ENCODE results near the gene POU2AF1. TPM values are rescaled to one million over a fixed set of nuclear protein-coding genes. Genes with fewer than 3 reads are reported as not detected.
"Not testable (repeated sequence)": the region's sequence is repeated elsewhere in the genome, so short reads cannot be mapped to it uniquely, and the experiment has no call there.

POU2AF1 gene
- total RNA-seq, 2 donors from 2014 or later: 6.4 to 36.6 TPM

DNA sequence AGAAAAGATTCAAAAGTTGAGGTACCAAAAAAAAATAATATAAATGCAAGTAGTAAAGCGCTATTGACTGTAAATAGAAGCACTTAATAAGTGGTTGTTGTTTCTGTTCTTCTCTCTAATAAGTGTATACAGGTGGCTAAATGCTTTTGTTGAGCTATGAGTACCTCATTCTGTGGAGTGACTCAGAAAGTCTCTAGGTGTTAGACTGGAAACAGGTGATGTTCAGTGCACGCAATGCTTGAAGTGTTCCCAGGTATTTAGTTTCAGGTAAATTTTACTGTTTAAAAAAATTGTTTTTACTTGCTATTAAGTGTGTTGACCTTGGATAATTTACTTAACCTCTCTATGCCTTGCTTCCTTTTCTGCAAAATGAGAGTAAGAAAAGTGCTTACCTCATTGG lies 56.5 kb downstream of the POU2AF1 start:
- ATAC-seq (replicated peaks): no peak
- H3K4me1 Mint-ChIP-seq: no peaks in the 10 kb centered on the region
- no peak overlapping the region for H3K27ac Mint-ChIP-seq
- peaks cover 3% of the 10 kb centered on the region for H3K9me3 Mint-ChIP-seq
- no peak overlapping the region for H3K4me3 Mint-ChIP-seq
- H3K27me3 Mint-ChIP-seq: peaks cover 22% of the 10 kb centered on the region
- no peaks in the 10 kb centered on the region for H3K36me3 Mint-ChIP-seq (ENCODE audit: low read depth)

DNA sequence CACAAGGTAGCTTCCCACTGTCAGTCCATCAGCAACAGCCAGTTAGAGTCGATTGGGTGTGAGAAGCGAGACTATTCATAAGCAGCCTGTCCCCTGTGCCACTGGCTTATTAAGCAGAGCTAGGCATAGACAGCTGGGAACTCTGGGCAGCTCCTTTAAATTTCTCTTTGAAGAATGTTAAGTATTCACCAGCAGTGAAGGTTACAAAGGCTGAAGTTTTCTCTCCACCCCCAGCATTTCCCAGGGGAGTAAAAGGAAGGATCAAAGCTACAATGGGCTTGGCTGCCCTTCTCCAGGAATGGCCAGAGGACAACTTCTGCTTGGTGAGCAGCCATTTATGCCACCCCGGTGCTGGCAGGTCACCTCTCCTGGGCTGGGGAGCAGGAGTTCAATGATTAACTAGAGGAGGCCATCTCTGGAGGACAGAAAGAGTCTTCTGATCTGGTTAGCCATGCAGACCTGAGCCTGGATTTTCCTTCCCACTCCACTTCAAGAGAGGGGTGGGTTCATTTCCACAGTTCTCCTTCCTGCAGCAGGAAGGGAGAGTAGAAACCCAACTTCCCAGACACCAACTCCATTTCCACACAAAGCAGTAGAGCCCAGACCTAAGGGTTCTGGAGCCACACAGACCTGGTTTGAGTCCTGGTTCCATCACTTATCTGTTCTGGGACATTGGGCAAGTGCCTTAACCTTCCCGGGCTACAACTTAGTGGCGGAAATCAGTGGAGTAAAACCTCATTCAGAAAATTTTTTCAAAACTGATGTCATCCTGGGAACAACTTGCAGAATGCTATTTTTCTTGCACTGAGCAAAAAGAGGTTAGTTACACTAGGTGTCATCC lies 58.1 kb downstream of the POU2AF1 start:
- no peak for ATAC-seq (replicated peaks)
- no peaks in the 10 kb centered on the region for H3K4me1 Mint-ChIP-seq
- H3K27me3 Mint-ChIP-seq: peaks cover 21% of the 10 kb centered on the region
- H3K4me3 Mint-ChIP-seq: no peak overlapping the region
- peaks cover 3% of the 10 kb centered on the region for H3K9me3 Mint-ChIP-seq
- no peak overlapping the region for H3K27ac Mint-ChIP-seq
- H3K36me3 Mint-ChIP-seq (ENCODE audit: low read depth): no peaks in the 10 kb centered on the region

DNA sequence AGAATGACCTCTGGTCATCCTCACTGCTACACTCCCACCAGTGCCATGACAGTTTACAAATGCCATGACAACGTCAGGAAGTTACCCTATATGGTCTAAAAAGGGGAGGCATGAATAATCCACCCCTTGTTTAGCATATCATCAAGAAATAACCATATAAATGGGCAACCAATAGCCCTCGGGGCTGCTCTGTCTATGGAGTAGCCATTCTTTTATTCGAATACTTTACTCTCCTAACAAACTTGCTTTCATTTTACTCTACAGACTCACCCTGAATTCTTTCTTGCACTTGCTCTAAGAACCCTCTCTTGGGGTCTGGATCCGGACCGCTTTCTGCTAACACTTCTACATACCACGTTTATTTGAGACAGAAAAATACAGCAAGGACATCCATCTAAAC lies 58.9 kb downstream of the POU2AF1 start:
- not testable (repeated sequence) for H3K9me3 Mint-ChIP-seq; H3K27ac Mint-ChIP-seq; H3K36me3 Mint-ChIP-seq (ENCODE audit: low read depth); ATAC-seq (replicated peaks); H3K4me1 Mint-ChIP-seq; H3K4me3 Mint-ChIP-seq
- H3K27me3 Mint-ChIP-seq: peaks cover 19% of the 10 kb centered on the region

DNA sequence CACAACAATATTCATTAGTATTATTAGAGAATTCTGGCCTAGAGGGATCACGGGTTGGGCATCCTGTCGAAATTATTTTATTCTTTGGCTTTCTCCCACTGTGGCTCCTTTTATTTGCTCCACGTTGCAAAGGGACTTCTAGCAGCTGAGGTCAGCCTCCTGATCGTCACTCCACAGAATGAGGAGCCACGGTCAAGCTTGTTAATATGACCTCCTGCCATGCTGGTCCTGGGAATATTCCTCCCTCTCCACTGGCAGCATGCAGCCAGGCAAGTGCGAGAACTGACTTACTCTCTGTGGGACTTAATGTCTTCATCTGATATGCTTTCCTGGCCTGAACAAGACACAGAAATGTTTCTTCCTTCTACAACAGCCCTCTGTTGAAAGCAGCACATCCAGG lies 59.8 kb downstream of the POU2AF1 start:
- ATAC-seq (replicated peaks): no peak
- Mint-ChIP-seq H3K27ac (no peak overlapping the region), H3K4me1 (no peaks in the 10 kb centered on the region), H3K36me3 (ENCODE audit: low read depth) (no peaks in the 10 kb centered on the region), H3K4me3 (no peak overlapping the region), H3K27me3 (peaks cover 20% of the 10 kb centered on the region), H3K9me3 (no peaks in the 10 kb centered on the region)

- H3K36me3 Mint-ChIP-seq (ENCODE audit: low read depth): no peaks in the 10 kb centered on the region
Observed at GRCh38 chr11:111312076-111312475, 67.0 kb downstream of the POU2AF1 start.

GRCh38 chr11:111310723-111311122 lies 68.4 kb downstream of the POU2AF1 start:
- Mint-ChIP-seq H3K4me3 (no peak overlapping the region), H3K36me3 (ENCODE audit: low read depth) (no peaks in the 10 kb centered on the region), H3K27ac (no peak overlapping the region), H3K9me3 (no peaks in the 10 kb centered on the region), H3K4me1 (no peaks in the 10 kb centered on the region), H3K27me3 (peaks cover 48% of the 10 kb centered on the region)
- no peak for ATAC-seq (replicated peaks)

More at GRCh38 chr11:111312076-111312475, 67.0 kb downstream of the POU2AF1 start:
- no peaks in the 10 kb centered on the region for H3K4me1 Mint-ChIP-seq
- H3K27ac Mint-ChIP-seq: no peak overlapping the region
- no peak for ATAC-seq (replicated peaks)
- peaks cover 36% of the 10 kb centered on the region for H3K27me3 Mint-ChIP-seq
- no peak overlapping the region for H3K4me3 Mint-ChIP-seq
- H3K9me3 Mint-ChIP-seq: no peaks in the 10 kb centered on the region

GRCh38 chr11:111310088-111310487 lies 69.0 kb downstream of the POU2AF1 start:
- H3K36me3 Mint-ChIP-seq (ENCODE audit: low read depth): no peaks in the 10 kb centered on the region
- no peak overlapping the region for H3K4me3 Mint-ChIP-seq
- peaks cover 53% of the 10 kb centered on the region for H3K27me3 Mint-ChIP-seq
- no peaks in the 10 kb centered on the region for H3K9me3 Mint-ChIP-seq
- no peak overlapping the region for H3K27ac Mint-ChIP-seq
- no peaks in the 10 kb centered on the region for H3K4me1 Mint-ChIP-seq
- no peak for ATAC-seq (replicated peaks)

DNA sequence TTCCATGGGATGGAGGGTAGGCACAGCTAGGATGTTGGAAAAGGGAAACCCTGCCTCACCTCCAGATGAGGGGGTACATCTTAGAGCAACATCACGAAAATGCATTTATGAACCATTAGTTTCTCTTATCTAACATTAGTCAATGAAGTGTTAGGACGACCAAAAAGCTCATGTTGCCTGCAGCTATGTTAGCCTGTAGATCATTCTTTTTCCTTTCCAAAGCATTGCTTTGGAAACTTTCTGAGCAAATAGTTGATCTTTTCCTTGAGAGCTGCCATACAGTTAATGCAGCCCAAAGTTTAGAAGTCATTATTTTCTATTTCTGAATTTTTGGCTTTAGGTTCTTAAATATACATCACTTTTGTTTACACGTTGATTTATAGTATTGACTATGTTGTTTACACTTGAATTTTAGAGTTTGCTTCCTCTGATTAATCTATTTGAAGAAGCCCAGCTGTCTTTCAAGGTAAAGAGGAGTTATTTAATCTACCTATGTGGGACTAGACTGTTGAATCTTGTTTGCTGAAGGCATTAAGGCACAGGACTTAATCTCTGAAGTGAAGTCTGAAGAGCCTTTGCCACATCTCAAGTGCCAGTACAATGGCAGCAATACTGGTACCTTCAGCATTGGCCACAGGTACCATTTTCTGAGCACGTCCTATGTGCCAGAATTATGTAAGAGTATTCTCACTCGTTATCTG lies 69.7 kb downstream of the POU2AF1 start:
- Mint-ChIP-seq H3K36me3 (ENCODE audit: low read depth) (no peaks in the 10 kb centered on the region), H3K4me1 (no peaks in the 10 kb centered on the region), H3K4me3 (no peak overlapping the region), H3K9me3 (no peaks in the 10 kb centered on the region), H3K27me3 (peaks cover 52% of the 10 kb centered on the region), H3K27ac (no peak overlapping the region)
- ATAC-seq (replicated peaks): no peak

- H3K36me3 Mint-ChIP-seq (ENCODE audit: low read depth): no peaks in the 10 kb centered on the region
- peaks cover 49% of the 10 kb centered on the region for H3K27me3 Mint-ChIP-seq
- H3K27ac Mint-ChIP-seq: no peak overlapping the region
- ATAC-seq (replicated peaks): no peak
- no peaks in the 10 kb centered on the region for H3K4me1 Mint-ChIP-seq
- no peaks in the 10 kb centered on the region for H3K9me3 Mint-ChIP-seq
- no peak overlapping the region for H3K4me3 Mint-ChIP-seq
Observed at GRCh38 chr11:111308140-111308539, 70.9 kb downstream of the POU2AF1 start.

GRCh38 chr11:111307472-111308108 lies 71.5 kb downstream of the POU2AF1 start:
- Mint-ChIP-seq H3K36me3 (ENCODE audit: low read depth) (no peaks in the 10 kb centered on the region), H3K27ac (no peak overlapping the region), H3K27me3 (peaks cover 50% of the 10 kb centered on the region), H3K4me3 (no peak overlapping the region), H3K4me1 (no peaks in the 10 kb centered on the region), H3K9me3 (no peaks in the 10 kb centered on the region)
- no peak for ATAC-seq (replicated peaks)

- no peaks in the 10 kb centered on the region for H3K4me1 Mint-ChIP-seq
- ATAC-seq (replicated peaks): no peak
- no peak overlapping the region for H3K4me3 Mint-ChIP-seq
- no peak overlapping the region for H3K27ac Mint-ChIP-seq
- H3K27me3 Mint-ChIP-seq: peaks cover 54% of the 10 kb centered on the region
- no peaks in the 10 kb centered on the region for H3K9me3 Mint-ChIP-seq
- no peaks in the 10 kb centered on the region for H3K36me3 Mint-ChIP-seq (ENCODE audit: low read depth)
Observed at GRCh38 chr11:111306321-111306720, 72.8 kb downstream of the POU2AF1 start.

DNA sequence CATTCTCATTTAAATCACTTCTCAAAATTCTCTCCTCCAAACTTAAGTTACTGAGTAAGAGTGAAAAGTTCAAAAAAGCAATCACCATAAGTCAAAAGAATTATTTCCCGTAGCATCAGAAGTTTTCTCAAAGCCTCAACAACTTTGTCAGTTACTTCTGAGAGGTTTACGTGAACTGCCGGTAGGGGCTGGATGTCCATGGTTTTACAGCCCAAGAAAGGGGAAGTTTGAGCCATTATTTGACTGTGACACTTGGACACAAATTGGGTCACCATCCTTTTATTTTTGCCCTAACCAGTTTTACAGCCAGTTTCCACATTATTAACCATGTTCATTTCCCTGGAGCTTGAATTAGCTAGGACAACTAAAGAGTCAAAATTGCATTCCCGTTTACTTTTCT lies 73.2 kb downstream of the POU2AF1 start:
- H3K27me3 Mint-ChIP-seq: peaks cover 56% of the 10 kb centered on the region
- no peak overlapping the region for H3K4me3 Mint-ChIP-seq

GRCh38 chr11:111305162-111305802 lies 73.8 kb downstream of the POU2AF1 start:
- Mint-ChIP-seq H3K27ac (no peak overlapping the region), H3K27me3 (peaks cover 62% of the 10 kb centered on the region), H3K4me3 (no peak overlapping the region), H3K36me3 (ENCODE audit: low read depth) (no peaks in the 10 kb centered on the region), H3K9me3 (no peaks in the 10 kb centered on the region), H3K4me1 (no peaks in the 10 kb centered on the region)
- ATAC-seq (replicated peaks): no peak

More for the DNA sequence above, 73.2 kb downstream of the POU2AF1 start:
- H3K9me3 Mint-ChIP-seq: no peaks in the 10 kb centered on the region
- H3K4me1 Mint-ChIP-seq: no peaks in the 10 kb centered on the region
- no peaks in the 10 kb centered on the region for H3K36me3 Mint-ChIP-seq (ENCODE audit: low read depth)
- no peak overlapping the region for H3K27ac Mint-ChIP-seq
- no peak for ATAC-seq (replicated peaks)

DNA sequence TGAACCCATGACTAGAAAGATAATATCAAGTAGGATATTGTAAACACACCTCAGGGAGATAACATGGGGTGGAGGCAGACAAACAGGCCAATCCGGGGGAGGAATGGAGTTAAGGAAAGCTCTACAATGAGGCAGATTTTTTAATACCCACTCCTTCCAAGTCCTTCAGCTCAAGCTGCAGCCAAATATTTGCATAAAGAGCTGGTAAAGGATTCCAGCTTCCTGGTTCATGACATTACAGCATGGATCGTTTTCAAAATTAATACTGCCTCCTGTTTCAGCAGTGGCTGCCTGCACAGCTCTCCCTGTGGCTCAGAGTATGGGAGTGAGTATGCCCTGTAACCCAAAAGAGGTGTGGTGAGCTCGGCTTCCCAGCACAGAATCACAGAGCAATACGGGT lies 75.6 kb downstream of the POU2AF1 start:
- H3K4me3 Mint-ChIP-seq: no peak overlapping the region
- H3K27me3 Mint-ChIP-seq: peaks cover 65% of the 10 kb centered on the region

More for the DNA sequence above, 75.6 kb downstream of the POU2AF1 start:
- no peak for ATAC-seq (replicated peaks)
- no peaks in the 10 kb centered on the region for H3K4me1 Mint-ChIP-seq
- no peaks in the 10 kb centered on the region for H3K36me3 Mint-ChIP-seq (ENCODE audit: low read depth)
- H3K9me3 Mint-ChIP-seq: no peaks in the 10 kb centered on the region
- H3K27ac Mint-ChIP-seq: no peak overlapping the region

All from activated T-helper 17 cell treated with anti-CD3 and anti-CD28 coated beads, Interleukin-2, amount 50 U/mL, for 72 hours (primary cell).